Stimulated activated CD8-positive, alpha-beta memory T cell treated with anti-CD3 and anti-CD28 coated beads, Interleukin-7, amount 100 ng/mL, for 1 hour (primary cell): ENCODE data around the gene ARHGEF25.

Experiments used
- DNase-seq, 2 donors: peaks; one replicate each; pipeline ENCODE4 v3.0.0-alpha.2; 2020; ENCODE audit warnings: low read depth in 2 of 2

The ARHGEF25 gene

DNA sequence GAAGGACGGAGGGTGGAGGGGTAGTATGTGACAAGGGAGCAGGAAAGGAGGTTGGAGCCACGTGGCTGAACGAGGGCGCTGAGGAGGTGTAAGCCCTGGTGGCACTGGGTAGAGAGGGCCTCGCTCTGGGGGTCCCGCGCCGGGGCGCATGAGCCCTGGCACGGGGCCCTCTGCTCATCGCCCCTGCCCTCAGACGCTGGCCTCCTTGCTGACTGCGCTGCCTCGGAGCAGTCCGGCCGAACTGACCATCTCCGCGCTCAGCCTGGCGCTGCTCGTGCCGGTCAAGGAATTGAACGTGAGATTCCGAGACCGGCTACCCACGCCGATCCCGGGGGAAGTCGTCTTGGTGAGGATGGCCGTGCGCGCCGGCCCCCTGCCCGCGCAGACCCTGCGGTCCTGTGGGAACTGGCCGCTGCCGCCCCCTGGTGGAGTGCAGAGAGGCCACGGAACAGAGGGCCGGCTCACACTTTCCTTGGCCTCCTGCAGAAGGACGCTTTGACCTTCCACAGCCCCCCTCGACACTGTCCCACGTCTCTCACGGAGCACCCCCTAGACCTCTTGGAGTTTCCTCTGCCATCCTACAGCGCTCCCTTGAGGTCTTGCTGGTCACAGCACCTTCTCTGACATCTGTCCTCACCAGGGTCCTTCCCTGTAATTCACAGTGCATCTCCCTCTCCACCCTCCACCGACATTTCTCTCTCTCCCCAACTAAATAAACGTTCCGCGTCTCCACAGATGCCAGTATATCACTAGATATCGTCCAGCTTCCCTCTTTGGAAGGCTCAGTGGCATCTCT, 10.5 kb downstream of the ARHGEF25 start:
- peak in 1 of 2 donors; percentile 30 for DNase-seq

DNA sequence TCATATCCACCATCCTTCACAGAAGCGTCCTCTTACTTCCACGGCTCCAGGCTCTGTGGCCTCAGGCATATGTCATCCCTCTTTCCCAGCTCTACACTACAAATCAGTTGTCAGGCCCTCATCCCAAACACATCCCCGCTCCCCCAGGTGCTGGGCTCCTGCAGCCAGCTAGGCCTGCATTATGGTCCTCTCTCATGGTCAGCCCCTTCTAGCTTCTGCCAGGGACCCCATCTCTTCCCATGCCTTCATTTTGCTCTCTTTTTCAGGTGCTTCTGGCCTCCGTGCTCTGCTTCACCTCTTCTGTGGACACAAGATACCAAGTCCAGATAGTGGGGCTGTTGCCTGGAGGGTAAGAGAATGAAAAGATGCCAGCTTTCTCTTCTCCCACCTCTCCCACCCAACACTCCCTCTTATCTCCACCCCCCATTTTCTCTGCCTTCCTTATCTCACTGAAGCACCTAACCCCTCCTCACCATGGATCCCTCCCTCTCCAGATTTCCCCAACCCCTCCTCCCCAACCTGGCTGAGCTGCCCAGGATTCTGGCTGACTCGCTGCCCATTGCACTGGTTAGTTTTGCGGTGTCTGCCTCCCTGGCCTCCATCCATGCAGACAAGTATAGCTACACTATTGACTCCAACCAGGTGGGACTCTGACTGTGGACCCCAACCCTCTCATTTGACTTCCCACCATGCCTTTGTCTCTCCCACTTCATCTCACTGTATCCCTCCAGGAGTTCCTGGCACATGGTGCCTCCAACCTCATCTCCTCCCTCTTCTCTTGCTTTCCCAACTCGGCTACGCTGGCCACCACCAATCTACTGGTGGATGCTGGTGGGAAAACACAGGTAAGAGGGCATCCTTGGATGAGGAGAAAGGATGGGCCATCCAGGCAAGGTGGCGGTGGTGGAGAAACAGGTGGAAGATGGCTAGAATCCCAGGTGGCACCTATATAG, 11.3 kb downstream of the ARHGEF25 start:
- no peak for DNase-seq

DNA sequence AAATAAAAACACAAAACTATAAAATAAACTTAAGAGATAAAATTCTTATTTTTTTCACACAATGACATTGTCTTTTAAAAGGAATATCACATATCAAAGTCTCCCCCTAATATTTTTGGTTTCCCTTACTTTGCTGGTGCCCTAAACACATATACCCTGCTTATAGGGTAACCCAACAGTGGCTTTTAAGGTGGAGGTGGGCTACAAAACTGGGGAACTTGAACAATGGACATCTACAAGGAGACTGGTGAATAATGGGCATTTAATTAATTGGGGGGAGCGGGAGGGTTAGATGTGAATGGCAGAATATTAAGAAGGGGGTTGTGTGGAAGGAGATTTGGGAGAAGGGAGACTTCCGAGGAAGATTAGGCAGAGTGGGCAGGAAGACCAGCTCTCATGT, 12.2 kb downstream of the ARHGEF25 start:
- no peak for DNase-seq

DNA sequence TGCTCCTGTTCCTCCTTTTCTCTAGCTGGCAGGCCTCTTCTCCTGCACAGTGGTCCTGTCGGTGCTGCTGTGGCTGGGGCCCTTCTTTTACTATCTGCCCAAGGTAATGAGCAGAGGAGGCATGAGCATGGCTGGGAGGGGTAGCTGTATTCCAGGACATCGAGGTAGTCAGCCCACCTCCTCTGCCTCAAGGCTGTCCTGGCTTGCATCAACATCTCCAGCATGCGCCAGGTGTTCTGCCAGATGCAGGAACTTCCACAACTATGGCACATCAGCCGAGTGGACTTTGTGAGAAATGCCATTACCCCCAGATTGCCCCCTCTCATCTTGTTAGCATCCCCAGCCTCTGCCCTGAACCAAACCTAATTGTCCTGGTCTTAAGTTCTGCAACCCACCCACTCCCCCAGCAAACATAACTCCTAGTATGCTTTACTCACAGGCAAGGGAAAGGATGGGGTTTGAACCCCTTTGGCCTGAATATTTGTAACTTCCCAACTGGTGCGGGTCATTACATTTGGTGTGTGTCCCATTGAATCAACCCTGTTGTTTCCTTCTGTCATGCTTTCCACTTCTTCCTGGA, 12.7 kb downstream of the ARHGEF25 start:
- no peak for DNase-seq

DNA sequence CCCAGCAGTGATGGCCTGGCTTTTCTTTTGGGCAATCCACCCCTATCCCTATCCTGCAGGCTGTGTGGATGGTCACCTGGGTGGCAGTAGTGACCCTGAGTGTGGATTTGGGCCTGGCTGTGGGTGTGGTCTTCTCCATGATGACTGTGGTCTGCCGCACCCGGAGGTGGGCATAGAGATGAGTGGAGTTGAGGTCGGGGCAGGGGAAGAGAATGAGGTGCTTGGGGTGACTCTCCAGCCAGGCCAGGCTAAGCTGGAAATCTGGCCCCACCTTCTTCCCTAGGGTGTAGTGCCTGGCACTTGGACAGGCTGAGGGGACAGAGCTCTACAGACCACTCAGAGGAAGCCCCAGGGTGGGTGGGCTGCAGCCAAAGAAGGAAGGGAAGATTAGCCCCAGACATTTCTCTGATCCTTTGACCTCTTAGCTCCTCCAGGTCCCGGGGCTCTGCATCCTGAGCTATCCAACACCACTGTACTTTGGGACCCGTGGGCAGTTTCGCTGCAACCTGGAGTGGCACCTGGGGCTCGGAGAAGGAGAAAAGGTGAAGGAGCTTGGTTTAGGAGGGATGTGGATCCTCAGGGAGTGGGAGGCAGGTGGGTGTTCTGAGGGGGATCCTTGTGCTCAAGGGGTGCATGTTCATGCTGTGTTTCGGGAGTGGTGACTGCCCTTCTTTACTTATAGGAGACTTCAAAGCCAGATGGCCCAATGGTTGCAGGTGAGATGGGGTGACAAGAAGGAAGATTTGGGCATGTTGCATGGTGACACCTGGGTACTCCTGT, 13.4 kb downstream of the ARHGEF25 start:
- DNase-seq: no peak

DNA sequence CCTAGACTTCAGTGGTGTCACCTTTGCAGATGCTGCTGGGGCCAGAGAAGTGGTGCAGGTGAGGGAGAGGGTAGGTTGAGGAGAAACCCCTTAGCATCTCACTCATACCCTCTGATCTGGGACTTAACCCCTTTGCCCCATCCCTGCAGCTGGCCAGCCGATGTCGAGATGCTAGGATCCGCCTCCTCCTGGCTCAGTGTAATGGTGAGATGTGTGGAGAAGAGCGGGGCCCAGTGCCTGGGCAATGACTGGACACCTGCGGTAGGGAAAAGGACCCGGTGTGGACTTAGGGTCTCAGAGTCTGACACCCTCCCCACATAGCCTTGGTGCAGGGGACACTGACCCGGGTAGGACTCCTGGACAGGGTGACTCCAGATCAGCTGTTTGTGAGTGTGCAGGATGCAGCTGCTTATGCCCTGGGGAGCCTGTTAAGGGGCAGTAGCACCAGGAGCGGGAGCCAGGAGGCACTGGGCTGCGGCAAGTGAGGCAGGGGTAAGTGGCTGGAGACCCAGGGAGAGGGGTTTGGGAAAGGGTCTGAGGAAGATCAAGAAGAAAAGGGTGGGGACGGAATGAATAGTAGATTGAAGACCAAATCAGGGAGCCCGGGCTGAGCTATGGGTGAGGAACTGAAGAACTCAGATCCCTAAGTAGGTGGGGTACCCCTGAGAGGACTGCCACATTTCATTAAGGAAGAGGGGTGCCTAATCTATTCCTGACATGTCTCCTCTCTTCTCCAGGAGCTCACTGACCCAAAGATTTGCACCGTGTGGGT, 14.2 kb downstream of the ARHGEF25 start:
- DNase-seq: no peak

DNA sequence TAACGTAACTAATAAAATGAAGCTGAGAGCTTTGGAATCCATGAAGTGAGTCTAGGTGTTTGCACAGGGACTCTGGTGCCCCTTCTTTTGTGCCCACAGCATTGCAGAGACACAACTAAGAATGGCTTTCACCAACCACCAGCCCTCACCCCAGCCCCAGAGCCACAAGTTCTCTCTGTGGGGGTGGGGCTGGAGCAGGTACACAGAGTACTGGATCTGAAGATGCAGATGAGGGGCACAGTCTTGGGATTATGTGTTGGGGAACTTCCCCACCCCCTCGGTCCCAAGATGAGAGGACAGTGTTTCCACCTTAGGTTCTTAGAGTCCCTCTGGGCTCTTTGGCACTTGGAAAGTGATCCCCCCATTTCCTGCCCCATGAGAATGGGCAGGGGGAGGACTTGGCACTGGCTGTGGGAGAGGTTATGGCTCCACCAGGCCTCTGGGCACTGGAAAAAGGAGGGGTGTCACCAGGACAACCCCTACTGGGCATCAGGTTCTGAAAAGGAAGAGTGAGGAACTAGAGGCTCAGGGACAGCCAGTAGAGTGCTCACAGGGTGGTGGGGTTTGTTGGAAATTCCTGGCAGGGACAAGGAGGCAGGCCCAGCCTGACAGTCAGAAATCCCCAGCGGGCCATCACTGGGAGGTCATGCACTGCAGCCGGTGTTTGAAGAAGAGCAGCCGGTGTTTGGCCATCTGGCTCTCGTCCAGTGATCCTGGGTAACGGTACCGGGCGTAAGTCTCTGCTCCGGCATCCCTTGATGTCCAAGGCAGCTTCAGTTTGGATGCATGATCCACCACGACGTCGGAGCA, 15.1 kb downstream of the ARHGEF25 start:
- DNase-seq: no peak

DNA sequence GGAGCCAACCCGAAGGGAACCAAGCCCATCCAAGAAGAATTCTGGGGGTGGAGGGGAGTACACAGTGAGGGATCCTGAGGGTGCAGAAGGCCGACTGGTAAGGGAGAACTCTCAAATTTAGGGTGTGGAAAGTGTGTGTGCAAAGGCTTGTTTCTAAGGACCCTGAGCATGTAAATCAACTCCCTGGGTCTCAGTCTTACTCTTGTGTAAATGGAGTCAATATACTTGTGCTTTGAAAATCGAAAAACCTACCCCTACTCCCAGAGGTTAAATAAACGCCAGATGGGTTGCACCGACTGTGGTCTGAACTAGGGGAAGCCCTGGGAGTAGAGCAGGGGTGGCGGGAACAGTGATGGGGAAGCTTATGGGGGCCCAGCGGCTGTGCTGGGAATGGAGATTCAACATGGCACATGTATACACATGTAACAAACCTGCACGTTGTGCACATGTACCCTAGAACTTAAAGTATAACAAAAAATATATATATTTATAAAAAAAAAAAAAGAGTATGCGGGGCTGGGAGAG, 15.7 kb downstream of the ARHGEF25 start:
- no peak for DNase-seq

DNA sequence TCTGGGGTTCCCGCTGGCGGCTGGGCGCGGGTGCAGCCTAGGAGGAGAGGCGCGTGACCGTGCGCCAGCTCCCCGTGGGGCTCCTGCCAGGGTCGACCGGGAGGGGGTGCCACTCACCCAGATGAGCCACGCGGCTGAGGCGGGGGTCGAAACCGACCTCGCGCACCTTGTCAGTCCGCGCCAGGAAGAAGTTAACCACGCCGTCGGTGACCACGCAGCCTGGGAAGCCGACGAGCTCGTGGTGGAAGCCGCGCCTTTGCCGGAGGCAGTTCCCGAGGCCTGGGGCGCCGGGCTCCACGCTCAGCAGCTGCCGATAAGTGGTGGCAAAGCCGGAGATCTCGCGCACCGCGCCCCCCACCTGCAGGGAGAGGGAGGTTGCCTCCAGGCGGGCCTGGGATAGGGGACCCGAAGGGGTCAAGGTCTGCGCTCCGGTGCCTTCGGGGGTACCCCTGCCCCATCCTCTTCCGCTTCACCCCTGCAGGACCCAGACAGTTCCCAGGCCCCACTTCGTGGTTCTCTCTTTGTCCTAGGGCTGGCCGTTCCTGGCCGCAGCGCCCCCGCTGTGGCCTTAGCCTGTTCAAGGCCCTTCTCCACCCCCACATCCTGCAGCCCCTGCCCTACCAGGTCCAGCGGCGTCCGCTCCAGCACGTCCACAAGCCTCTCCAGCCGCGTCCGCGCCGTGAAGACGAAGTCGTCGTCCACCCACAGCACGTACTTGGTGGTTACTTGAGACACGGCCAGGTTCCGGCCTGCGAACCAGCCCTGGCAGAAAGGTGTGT, 16.5 kb downstream of the ARHGEF25 start:
- DNase-seq: no peak

DNA sequence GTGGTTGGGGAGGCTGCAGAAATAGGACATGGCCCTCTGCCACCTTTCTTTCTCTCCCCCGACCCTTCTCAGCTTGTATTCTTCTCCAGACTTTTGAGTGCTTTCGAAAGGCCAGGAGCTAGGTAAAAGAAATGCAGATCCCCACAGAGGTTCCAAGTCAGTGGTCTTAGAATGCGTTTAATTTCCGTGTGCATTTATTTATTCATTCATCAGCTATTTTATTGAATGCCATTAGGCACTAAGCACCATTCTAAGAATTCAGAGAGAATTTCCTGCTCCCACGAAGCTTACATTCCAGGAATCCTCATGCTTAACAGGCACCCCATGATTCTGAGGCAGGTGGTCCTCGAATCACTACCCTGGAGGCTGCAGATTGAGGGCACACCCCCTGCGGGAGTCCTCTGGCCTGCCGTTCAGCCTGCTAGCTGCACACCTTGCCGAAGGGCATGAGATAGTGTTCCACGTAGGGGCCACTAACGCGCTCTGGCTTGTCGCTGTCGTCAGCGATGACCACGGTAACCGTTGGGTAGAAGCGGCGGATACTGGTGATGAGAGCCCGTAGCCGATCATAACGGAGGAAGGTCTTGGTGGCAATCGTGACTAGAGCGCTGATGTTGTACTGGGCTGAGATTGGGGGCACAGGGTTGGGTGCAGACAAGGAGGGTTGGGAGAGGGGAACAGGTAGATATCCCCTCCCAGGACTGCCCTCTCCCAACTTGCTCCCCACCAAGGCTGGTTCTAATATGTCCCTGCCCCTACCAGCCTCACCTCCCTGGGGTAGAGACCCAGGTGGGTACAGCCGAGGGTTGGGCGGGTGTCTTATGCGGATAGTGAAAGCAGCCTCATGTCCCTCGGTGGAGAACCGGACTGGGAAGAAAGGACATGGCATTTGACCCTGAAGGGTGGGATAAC, 17.3 kb downstream of the ARHGEF25 start:
- DNase-seq: no peak

DNA sequence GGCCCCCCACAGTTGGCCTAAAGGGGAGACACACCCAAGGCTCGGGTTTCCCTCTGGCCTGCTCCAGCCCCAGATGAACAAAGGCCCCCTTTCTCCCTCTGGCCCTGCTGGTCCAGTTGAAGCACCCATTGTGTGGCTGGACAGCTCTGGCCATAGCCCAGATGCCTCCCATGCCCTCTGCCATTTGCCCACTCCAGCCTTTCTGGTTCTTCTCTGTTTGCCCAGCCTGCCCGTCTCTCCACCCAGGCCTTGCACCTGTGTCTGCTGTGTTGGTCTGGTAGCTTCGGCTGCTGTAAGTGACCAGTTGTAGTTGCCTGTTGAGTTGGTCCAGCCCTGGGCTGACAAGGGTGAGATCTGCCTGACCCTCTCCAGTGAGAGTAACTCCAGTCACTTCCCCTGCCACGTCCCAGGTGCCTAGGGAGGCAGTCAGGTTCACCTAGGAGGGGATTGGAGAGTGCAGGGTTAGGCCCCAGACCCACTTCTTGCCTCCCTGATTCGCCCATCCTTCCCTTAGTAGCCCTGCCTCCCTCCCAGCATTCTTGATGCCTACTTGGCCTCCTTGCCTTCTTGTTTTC, 18.7 kb downstream of the ARHGEF25 start:
- no peak for DNase-seq

DNA sequence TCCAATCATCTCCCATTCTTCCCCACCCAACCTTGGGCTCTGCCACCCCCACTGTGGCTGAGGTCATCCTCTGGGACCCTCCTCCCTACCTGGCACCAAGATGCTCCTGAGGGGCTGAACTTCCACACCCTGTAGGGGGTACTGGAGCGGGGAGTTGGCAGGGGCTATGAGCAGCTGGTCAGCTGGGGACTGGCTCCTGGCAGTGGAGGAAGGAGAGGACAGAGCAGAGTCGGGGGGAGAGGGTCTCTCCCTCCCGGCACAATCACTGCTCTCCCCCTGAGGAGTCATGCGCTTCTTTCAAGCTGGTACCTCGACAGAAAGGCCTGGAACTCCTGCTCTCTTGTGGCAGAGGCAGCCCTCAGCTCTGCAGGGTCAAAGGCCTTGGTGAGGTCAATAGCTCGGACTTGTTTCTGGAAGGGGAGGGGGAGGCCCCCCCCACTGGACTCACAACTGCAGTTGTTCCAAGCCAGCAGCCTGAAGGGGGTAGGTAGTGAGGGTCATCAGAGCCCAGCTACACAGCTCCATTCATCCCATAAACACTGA, 19.7 kb downstream of the ARHGEF25 start:
- DNase-seq: no peak

DNA sequence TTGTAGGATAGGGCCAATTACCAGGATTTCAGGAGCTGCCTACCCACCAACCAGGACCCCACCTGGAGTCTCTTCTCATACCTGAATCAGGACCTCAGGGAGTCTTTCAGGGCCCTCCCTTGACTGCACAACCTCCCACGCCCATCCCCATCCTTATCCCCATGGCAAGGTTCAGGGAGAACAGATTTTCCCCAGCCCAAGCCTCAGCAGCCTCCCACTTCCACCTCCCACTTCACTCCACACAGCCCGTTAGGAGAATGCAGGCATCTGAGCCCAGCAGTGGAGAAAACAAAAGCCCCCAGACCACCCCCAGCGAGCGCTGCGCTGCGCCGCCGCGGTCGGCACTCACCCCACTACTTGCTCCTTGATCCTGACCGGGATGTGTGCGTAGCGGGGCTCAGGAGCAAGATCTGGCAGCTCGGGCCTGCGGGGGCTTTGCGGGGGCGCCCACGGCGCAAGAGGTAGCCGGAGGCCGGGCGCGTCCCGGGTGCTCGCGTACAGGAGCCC, 20.4 kb downstream of the ARHGEF25 start:
- DNase-seq: no peak

DNA sequence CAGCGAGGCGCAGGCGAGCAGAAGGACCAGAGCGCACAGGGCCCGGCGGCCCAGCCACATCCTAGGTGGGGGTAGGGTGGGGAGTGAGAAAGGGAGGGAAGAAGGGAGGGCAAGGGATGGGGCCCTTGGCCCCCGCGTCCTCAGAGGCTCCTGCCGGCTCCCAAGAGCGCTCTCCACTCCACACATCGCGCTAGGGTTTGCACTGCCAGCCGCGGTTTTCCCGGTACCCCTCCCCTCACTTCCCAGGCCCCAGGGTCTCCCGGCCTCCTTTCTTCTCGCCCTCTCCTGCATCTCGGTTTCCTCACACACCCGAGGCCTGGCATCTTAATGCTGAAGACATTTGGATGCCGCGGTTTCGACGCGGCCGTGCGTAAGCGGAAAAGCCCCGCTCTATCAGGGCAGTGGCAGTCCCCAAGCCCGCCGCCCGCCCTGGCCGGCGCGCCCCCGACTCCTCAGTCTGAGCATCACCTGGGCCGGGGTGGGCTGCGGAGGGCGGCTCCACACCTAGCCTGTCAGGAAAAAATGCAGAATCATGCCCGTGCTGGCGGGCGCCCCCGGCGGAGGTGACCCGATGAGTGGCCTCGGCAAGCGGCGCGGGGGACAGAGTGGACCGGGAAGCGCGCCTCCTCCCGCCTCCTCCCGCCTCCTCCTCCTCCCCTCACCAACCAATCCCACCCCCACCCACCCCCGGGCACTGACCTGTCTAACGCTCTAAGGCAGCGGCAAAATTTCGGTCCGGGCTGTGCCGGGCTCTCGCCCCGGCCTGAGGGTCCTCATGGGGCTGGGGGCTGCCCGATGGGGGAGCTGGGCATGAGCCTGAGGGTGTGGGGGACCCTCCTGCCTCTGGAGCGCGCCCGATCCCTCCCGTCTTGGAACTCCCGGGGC, 21.1 kb downstream of the ARHGEF25 start:
- DNase-seq: no peak

DNA sequence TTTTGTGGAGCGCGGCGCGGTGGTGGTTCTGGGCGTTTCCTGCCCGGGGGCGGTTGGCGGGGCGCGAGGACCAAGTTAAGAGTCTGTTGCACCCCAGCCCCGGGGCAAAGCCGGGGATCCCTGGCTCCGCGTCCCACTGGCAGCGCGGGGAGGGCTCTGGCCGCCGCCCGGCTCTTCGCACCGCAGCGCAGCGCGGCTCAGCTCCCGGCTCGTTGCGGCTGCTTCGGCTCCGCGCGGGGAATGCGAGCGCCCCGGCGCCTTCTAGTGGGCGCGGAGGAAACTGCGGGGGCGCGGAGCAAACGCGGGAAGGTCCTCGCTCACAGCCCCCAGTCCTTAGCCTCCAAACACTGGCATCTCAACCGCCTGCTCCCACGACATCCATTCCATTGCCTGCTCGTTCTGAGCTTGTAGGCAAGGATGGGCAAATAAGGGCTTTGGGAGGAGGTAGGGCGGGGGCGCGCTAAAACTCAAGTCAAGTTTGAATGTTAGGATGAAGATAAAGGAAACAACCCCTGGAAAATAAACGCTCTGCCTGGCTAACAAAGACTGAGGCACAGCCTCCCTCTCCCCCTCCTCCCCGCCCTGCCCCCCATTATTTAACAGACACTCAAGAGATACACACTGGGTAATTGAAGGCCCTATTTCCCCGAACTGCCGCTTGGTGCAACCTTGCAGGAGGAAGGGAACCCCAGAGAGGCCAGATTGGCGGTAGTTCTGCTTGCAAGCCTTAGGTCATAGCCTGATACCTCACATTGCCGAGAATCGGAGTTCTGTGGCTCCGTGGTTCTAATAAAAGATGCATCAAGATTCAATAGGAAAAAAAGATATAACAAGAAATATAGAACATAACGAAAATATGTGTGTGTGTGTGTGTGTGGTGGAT, 22.0 kb downstream of the ARHGEF25 start, which contains the start of gene B4GALNT1:
TSS of gene B4GALNT1 (minus strand) at position 244 of the 883 bp plus-strand sequence. CDS start 1,069 bp downstream, outside the sequence.
- DNase-seq: peak in 1 of 2 donors; percentile 48
